ENCODE results near the gene BEND7.

GRCh38 chr10:13448216-13448615 is 80.6 kb downstream of the BEND7 start:
- TF ChIP-seq, protein P1, sequence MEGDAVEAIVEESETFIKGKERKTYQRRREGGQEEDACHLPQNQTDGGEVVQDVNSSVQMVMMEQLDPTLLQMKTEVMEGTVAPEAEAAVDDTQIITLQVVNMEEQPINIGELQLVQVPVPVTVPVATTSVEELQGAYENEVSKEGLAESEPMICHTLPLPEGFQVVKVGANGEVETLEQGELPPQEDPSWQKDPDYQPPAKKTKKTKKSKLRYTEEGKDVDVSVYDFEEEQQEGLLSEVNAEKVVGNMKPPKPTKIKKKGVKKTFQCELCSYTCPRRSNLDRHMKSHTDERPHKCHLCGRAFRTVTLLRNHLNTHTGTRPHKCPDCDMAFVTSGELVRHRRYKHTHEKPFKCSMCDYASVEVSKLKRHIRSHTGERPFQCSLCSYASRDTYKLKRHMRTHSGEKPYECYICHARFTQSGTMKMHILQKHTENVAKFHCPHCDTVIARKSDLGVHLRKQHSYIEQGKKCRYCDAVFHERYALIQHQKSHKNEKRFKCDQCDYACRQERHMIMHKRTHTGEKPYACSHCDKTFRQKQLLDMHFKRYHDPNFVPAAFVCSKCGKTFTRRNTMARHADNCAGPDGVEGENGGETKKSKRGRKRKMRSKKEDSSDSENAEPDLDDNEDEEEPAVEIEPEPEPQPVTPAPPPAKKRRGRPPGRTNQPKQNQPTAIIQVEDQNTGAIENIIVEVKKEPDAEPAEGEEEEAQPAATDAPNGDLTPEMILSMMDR (IDR thresholded peaks at IDR 0.05) = no peak
- no peak for TF ChIP-seq POLR2AphosphoS5 (IDR thresholded peaks at IDR 0.05)
